ENCODE data around the gene DDX51. TPM values are rescaled to one million over a fixed set of nuclear protein-coding genes. Genes with fewer than 3 reads are reported as not detected.

The DDX51 gene
- total RNA-seq, 1 donor from 2014 or later: 9.6 TPM

DNA sequence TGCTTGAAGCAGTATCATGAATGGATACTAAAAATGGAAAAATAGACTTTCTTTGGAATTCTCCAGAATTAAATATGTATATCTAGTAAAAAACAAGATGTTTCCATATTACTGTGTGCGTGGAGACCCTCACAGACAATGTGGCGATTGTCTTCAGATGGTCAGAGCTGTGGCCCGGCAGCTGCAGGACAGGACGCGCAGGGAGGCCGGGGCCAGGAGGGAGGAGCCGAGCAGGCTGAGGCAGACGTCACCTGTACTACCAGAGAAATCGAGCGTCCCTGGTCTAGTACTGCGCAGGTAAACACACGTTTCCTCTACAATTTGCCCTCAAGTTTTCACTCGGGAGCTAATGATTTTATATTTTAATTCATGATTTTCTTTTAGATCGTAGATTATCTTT is 22.8 kb downstream of the DDX51 start:
- H3K27me3 Mint-ChIP-seq (ENCODE audit: low read depth): no peaks in the 10 kb centered on the region
- no peak overlapping the region for H3K4me3 Mint-ChIP-seq (ENCODE audit: unreplicated experiment)
- no peak for TF ChIP-seq CTCF (IDR thresholded peaks at IDR 0.05)
- no peaks in the 10 kb centered on the region for H3K4me1 Mint-ChIP-seq (ENCODE audit: low read depth)
- no peak for DNase-seq (ENCODE audit: low spot score)
- H3K36me3 Mint-ChIP-seq (ENCODE audit: low read depth): peaks cover 31% of the 10 kb centered on the region
- H3K9me3 Mint-ChIP-seq (ENCODE audit: low read depth): no peaks in the 10 kb centered on the region
- no peak overlapping the region for H3K27ac Mint-ChIP-seq (ENCODE audit: unreplicated experiment)

DNA sequence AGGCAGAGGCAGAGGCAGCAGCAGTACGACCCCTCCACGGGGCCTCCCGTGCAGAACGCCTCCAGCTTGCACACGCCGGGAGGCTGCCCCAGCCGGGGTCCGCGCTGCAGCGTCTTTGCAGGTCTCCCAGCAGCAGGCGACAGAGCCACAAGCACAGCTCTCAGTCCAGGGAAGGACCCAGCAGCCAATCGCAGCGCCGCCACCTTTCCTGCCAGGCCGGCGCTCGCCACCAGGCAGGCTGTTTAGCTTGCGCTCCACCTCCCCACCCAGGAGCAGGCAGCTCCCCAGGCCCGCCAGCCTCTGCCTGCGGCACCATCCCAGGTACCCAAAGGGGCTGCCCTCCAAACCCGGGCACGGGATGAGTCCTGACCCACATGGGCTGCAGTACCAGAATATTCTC is 25.2 kb downstream of the DDX51 start:
- Mint-ChIP-seq H3K27me3 (ENCODE audit: low read depth) (no peaks in the 10 kb centered on the region), H3K9me3 (ENCODE audit: low read depth) (no peaks in the 10 kb centered on the region), H3K27ac (ENCODE audit: unreplicated experiment) (no peak overlapping the region), H3K36me3 (ENCODE audit: low read depth) (peaks cover 27% of the 10 kb centered on the region), H3K4me3 (ENCODE audit: unreplicated experiment) (no peak overlapping the region), H3K4me1 (ENCODE audit: low read depth) (no peaks in the 10 kb centered on the region)
- TF ChIP-seq CTCF (IDR thresholded peaks at IDR 0.05): no peak
- no peak for DNase-seq (ENCODE audit: low spot score)

DNA sequence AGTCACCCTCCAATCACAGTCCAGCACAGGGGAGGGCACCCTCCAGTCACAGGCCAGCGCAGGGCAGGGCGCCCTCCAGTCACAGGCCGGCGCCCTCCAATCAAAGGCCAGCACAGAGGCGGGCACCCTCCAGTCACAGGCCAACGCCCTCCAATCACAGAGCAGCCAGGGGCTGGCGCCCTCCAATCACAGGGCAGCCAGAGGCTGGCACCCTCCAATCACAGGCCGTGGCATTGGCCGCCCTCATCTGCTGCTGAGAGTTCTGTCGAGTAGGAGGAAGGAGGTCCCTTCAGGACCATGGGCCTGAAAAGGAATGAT is 26.6 kb downstream of the DDX51 start:
- Mint-ChIP-seq H3K36me3 (ENCODE audit: low read depth) (peaks cover 29% of the 10 kb centered on the region), H3K9me3 (ENCODE audit: low read depth) (no peaks in the 10 kb centered on the region)

DNA sequence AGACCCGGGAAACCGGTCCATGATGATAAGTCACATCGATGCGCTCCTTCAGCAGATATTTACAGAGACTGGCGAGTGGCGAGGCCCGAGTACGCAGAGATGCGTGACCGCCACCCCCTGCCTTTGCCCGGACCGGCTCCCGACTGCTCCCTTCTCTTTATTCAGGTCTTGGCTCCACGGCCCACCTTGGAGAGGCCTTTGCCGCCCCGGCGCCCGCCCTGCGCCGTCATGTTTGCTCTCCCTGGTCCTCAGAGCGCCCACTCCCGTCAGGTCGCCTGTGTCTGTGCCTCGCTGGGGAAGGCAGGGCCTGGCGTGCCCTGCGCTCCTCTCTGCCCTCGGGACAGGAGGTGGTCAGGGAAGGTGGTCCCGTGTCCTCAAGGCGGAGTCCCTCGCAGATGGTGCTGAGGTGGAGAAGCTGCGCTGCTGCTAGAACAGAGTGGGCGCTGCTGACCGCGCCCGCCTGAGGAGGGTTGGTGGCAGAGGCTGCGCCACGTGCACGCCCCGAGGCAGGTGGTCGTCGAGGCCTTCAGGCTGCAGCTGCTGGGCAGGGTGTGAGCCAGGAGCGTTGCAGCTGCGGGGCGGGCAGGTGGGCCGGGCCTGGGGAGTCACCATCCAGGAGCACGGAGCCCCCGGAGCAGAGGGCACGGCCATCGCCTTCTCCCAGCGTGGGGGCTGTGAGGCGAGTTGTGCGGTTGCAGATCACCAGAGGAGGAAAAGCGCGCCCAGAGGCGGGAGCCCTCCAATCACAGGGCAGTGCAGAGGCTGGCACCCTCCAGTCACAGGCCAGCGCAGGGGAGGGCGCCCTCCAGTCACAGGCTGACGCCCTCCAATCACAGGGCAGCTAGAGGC is 27.2 kb downstream of the DDX51 start:
- no peak for TF ChIP-seq CTCF (IDR thresholded peaks at IDR 0.05)
- H3K27ac Mint-ChIP-seq (ENCODE audit: unreplicated experiment): no peak overlapping the region
- no peaks in the 10 kb centered on the region for H3K9me3 Mint-ChIP-seq (ENCODE audit: low read depth)
- H3K4me3 Mint-ChIP-seq (ENCODE audit: unreplicated experiment): no peak overlapping the region
- H3K36me3 Mint-ChIP-seq (ENCODE audit: low read depth): peaks cover 27% of the 10 kb centered on the region
- no peaks in the 10 kb centered on the region for H3K4me1 Mint-ChIP-seq (ENCODE audit: low read depth)
- no peak for DNase-seq (ENCODE audit: low spot score)
- no peaks in the 10 kb centered on the region for H3K27me3 Mint-ChIP-seq (ENCODE audit: low read depth)

More for the DNA sequence above, 26.6 kb downstream of the DDX51 start:
- Mint-ChIP-seq H3K27ac (ENCODE audit: unreplicated experiment) (no peak overlapping the region), H3K27me3 (ENCODE audit: low read depth) (no peaks in the 10 kb centered on the region), H3K4me3 (ENCODE audit: unreplicated experiment) (no peak overlapping the region), H3K4me1 (ENCODE audit: low read depth) (no peaks in the 10 kb centered on the region)
- no peak for DNase-seq (ENCODE audit: low spot score)
- no peak for TF ChIP-seq CTCF (IDR thresholded peaks at IDR 0.05)

DNA sequence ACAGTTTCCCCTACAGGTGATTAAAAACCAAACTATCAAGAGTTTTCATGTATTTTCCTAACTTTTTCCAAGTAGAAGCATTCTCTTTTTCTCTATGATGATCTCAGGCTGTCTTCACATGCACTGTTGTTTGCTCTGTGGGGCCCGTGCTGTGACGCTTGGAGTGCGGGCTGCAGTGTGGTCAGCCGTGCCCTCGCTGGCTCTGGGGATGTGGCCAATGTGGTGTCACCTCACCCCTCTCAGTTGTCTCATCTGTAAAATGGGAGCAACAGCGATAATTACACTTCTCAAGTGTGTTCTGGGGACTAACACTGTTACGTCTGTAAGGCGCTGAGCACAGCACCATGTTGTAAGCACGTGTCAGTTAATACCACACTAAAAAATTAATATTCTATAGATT is 28.6 kb downstream of the DDX51 start:
- Mint-ChIP-seq H3K4me1 (ENCODE audit: low read depth) (no peaks in the 10 kb centered on the region), H3K4me3 (ENCODE audit: unreplicated experiment) (no peak overlapping the region), H3K27ac (ENCODE audit: unreplicated experiment) (no peak overlapping the region), H3K27me3 (ENCODE audit: low read depth) (no peaks in the 10 kb centered on the region), H3K36me3 (ENCODE audit: low read depth) (peaks cover 34% of the 10 kb centered on the region), H3K9me3 (ENCODE audit: low read depth) (no peaks in the 10 kb centered on the region)
- TF ChIP-seq CTCF (IDR thresholded peaks at IDR 0.05): no peak
- no peak for DNase-seq (ENCODE audit: low spot score)
